K562 (cell line): ENCODE measurements around the gene TRPM4. TPM values are rescaled to one million over a fixed set of nuclear protein-coding genes. Genes with fewer than 3 reads are reported as not detected.
A peak's percentile ranks its signal among the peaks of the same experiment; 100 is the strongest.
"Not testable (repeated sequence)": the region's sequence is repeated elsewhere in the genome, so short reads cannot be mapped to it uniquely, and the experiment has no call there.

Experiments used
- ATAC-seq: fragments of 200-7000 bp; cut with Tn5 transposase; 3 replicates; pipeline ENCODE4 v1.9.1; 2020; ENCODE audit warnings: moderate library complexity
- BruUV-seq: library from RNA; stranded (reverse); fragments of 400-500 nt; replicated peaks from 2 replicates; lab custom pipeline; 2021; lab: Mats Ljungman, UMichigan
- CTCF ChIA-PET: fragments of 300-600 bp; formaldehyde crosslinking; extraction: SDS; loops from one replicate; lab custom pipeline; 2021; ENCODE audit warnings: low intra/inter-chr PET ratio; lab: Yijun Ruan, JAX
- POLR2A ChIA-PET: fragments of 300-600, 350-650 bp; sonication (Branson Sonifier 250); formaldehyde crosslinking; extraction: SDS; loops from one replicate; lab custom pipeline; 2021; ENCODE audit warnings: antibody characterized with exemption, inconsistent platforms; lab: Yijun Ruan, JAX
- DNase-seq, 4 experiments: peaks; one replicate each; pipeline versions ENCODE4 v3.0.0 to v3.0.0-alpha.2; 2011 to 2018; ENCODE audit warnings: low spot score in 3 of 4, mixed read lengths in 3 of 4; ENCODE audit errors: extremely low read depth in 1 of 4
- FAIRE-seq: peaks from 2 replicates; lab custom pipeline; 2011; peaks lifted over from hg19 to GRCh38; lab: Jason Lieb, UNC
- H2AFZ ChIP-seq: 2 replicates; pipeline ENCODE4 v1.6.0; 2011; ENCODE audit warnings: low read depth, low read length, control low read depth, inconsistent platforms
- H3K27ac ChIP-seq: fragments of 200-600 bp; 3 replicates; pipeline ENCODE4 v1.8.0; 2011; ENCODE audit warnings: low read depth, mild to moderate bottlenecking, control low read depth, inconsistent platforms, low read length, moderate library complexity, mixed read lengths; ENCODE audit errors: extremely low read depth
- H3K27me3 ChIP-seq, 2 experiments: fragments of 300-600 bp in 1 of 2; 2 replicates in 1 of 2; 3 replicates in 1 of 2; pipeline versions ENCODE4 v1.6.0 to v1.8.0; 2011; ENCODE audit warnings: inconsistent platforms in 2 of 2, low read length in 2 of 2, mild to moderate bottlenecking in 1 of 2, mixed read lengths in 1 of 2, moderate library complexity in 1 of 2; ENCODE audit not compliant: control insufficient read depth in 2 of 2, insufficient read depth in 2 of 2
- H3K36me3 ChIP-seq: fragments of 300-600 bp; 3 replicates; pipeline ENCODE4 v1.8.0; 2011; ENCODE audit warnings: mild to moderate bottlenecking, low read length, inconsistent platforms; ENCODE audit not compliant: control insufficient read depth, insufficient read depth
- H3K4me1 ChIP-seq, 2 experiments: fragments of 200-600 bp in 1 of 2; replicated peaks in 1 of 2; 2 replicates in 1 of 2; 3 replicates in 1 of 2; pipeline versions ENCODE4 v1.5.1 to v1.8.0; 2011; ENCODE audit warnings: inconsistent platforms in 2 of 2, low read length in 2 of 2, mild to moderate bottlenecking in 1 of 2, mixed read lengths in 1 of 2, moderate library complexity in 1 of 2; ENCODE audit not compliant: control insufficient read depth in 2 of 2, insufficient read depth in 2 of 2
- H3K4me2 ChIP-seq: 2 replicates; pipeline ENCODE4 v1.6.1; 2011; ENCODE audit warnings: low read length, control low read depth, inconsistent platforms, mixed read lengths; ENCODE audit not compliant: insufficient read depth
- H3K4me3 ChIP-seq: fragments of 200-600 bp; sonication (generic), shearing (Covaris generic); 2 replicates; pipeline ENCODE4 v1.5.1; 2016; ENCODE audit warnings: control low read depth, inconsistent platforms
- H3K79me2 ChIP-seq: fragments of 200-600 bp; 3 replicates; pipeline ENCODE4 v1.8.0; 2011; ENCODE audit warnings: low read length, inconsistent platforms; ENCODE audit not compliant: control insufficient read depth, insufficient read depth
- H3K9ac ChIP-seq, 2 experiments: 2 replicates each; pipeline versions ENCODE4 v1.6.0 to v1.6.1; 2011; ENCODE audit warnings: low read depth in 2 of 2, low read length in 2 of 2, control low read depth in 1 of 2, inconsistent platforms in 1 of 2, mild to moderate bottlenecking in 1 of 2, mixed read lengths in 1 of 2; ENCODE audit not compliant: insufficient read depth in 1 of 2
- H3K9me1 ChIP-seq: one replicate; pipeline ENCODE4 v1.6.0; 2011; ENCODE audit warnings: inconsistent platforms, mild to moderate bottlenecking, low read length, moderate library complexity; ENCODE audit not compliant: control insufficient read depth, insufficient read depth
- H3K9me3 ChIP-seq: replicated peaks from 2 replicates; pipeline ENCODE4 v1.5.1; 2011; ENCODE audit warnings: low read depth, low read length, inconsistent platforms; ENCODE audit not compliant: control insufficient read depth, insufficient read depth
- H4K20me1 ChIP-seq: replicated peaks from 2 replicates; pipeline ENCODE4 v1.6.1; 2011; ENCODE audit warnings: low read length, inconsistent platforms, mixed read lengths; ENCODE audit not compliant: control insufficient read depth, insufficient read depth
- JUNB ChIP-seq: fragments of 450-650 bp; formaldehyde crosslinking; conservative IDR thresholded peaks from 2 replicates; pipeline ENCODE4 v1.4.0; 2020; ENCODE audit warnings: mild to moderate bottlenecking
- SUPT5H ChIP-seq: fragments of 450-650 bp; IDR thresholded peaks from 2 replicates; pipeline ENCODE4 v1.6.1; 2016
- WGBS: fragments of 100-300 bp; shearing (Covaris generic); methylation state at CpG from one replicate; pipeline ENCODE4 v1.1.6; 2016; ENCODE audit warnings: low coverage, mixed read lengths; ENCODE audit not compliant: insufficient coverage; ENCODE audit errors: missing lambda C conversion rate; 5-methylcytosine and 5-hydroxymethylcytosine counted together
- in situ Hi-C: fragments of 300-500 bp; cut with MboI; formaldehyde crosslinking; loops from 4 replicates; pipeline ENCODE4 v1.15.0; 2018; ENCODE audit warnings: inconsistent platforms, mixed read lengths
- intact Hi-C: fragments of 100-400 bp; cut with micrococcal nuclease; formaldehyde crosslinking; loops from 2 replicates; pipeline ENCODE4 v1.14.2; 2022
- polyA plus RNA-seq, 8 experiments: library from polyadenylated mRNA; depleted of rRNA in 4 of 8; stranded (reverse) in 5 of 8; unstranded in 3 of 8; fragments of >200 nt; fragmentation: Nextera tagmentation in 2 of 8; fragmentation: Illumina TruSeq in 1 of 8; extraction: Ambion mirVana in 2 of 8; extraction: Trizol in 1 of 8; gene quantifications; 2 replicates each; pipeline versions ENCODE4 v1.2.1 to v1.2.3, GENCODE V29; 2011 to 2014; ENCODE audit warnings: inconsistent platforms in 1 of 8, missing spikeins in 1 of 8
- total RNA-seq, 7 experiments: library from RNA; depleted of rRNA in 6 of 7; stranded (reverse); fragments of >200 nt in 6 of 7; fragmentation: Illumina TruSeq in 2 of 7; extraction: Trizol in 2 of 7; gene quantifications; 2 replicates each; pipeline versions ENCODE4 v1.2.1 to v1.2.3, GENCODE V29; 2011 to 2021; ENCODE audit warnings: low replicate concordance in 1 of 7
- TF ChIP-seq, protein P1 (sequence below): sonication (generic); formaldehyde crosslinking; IDR thresholded peaks from 2 replicates; pipeline ENCODE4 v1.8.1; 2023; ENCODE audit warnings: mild to moderate bottlenecking, missing genetic modification reagents

TRPM4 gene
- total and polyA plus RNA-seq, 9 of the 15 experiments (the other 6 are each of a cell fraction or from before 2014, with no cell fraction given): 6.5 to 45.4 (median 15.2) TPM

DNA sequence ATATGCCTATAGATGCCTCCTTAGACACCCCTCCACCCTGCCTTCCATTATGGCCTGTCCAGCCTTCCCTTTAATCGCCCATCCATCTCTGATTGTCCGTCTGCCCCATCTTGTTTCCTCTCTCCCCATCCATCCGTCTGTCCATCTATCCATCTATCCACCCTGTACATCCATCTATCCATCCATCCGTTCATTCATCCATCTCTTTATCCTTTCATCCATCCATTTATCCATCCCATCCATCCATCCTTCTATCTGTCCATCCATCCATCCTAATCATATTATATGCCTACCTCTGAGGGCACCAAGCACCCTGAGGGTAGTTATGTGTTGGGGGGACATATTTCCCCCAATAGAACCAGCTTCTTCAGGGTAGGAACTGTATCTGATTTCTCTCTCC, 23.1 kb downstream of the TRPM4 start:
- 54% methylated on average over 4 of the region's 4 CpGs for WGBS
- Histone ChIP-seq H3K27me3 (no peaks in the 10 kb centered on the region), H3K36me3 (peaks cover 26% of the 10 kb centered on the region; the same call in 2 of the 3 replicates), H3K9me1 (no peaks in the 10 kb centered on the region), H3K79me2 (no peaks in the 10 kb centered on the region), H3K27ac (no peak overlapping the region), H3K4me3 (no peak overlapping the region), H3K9ac (no peak overlapping the region), H3K9me3 (peaks cover 4% of the 10 kb centered on the region), H3K4me1 (no peaks in the 10 kb centered on the region; a peak in 1 of 5 replicates), H3K4me2 (no peak overlapping the region), H2AFZ (no peak overlapping the region), H4K20me1 (no peaks in the 10 kb centered on the region)
- in situ Hi-C loops (no loop called here), intact Hi-C loops (no loop called here)
- no TSS peak for BruUV-seq
- no peak for ATAC-seq
- no peak for DNase-seq
- TF ChIP-seq SUPT5H: 0 out of 2 replicates have a peak, but pooled peaks have one; percentile 32
- TF ChIP-seq JUNB: no peak
- POLR2A ChIA-PET: interaction anchor here (0.5 to 1.0 kb wide), 2 partner anchors 13 to 112 kb away, joined by 4 read pairs; no protein-coding TSS in a partner anchor
- FAIRE-seq: no peak
- CTCF ChIA-PET: no interaction called here

DNA sequence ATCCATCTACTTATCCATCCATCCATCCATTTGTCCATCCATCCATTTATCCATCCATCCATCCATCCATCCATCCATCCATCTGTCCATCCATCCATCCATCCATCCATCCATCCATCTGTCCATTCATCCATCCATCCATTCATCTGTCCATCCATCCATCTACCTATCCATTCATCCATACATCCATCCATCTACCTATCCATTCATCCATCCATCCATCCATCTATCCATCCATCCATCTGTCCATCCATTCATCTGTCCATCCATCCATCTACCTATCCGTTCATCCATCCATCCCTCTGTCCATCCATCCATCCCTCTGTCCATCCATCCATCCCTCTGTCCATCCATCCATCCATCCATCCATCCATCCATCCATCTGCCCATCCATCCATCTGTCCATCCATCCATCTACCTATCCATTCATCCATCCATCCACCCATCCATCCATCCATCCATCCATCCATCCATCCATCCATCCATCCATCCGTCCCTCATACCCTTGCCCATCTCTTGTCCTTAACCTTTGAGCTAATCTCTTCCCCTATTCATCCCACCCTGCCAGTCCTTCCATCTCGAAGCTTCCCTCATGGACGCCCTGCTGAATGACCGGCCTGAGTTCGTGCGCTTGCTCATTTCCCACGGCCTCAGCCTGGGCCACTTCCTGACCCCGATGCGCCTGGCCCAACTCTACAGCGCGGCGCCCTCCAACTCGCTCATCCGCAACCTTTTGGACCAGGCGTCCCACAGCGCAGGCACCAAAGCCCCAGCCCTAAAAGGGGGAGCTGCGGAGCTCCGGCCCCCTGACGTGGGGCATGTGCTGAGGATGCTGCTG, 24.6 kb downstream of the TRPM4 start:
- POLR2A ChIA-PET: interaction anchor here (1.1 kb wide), 1 partner anchor 9 kb away, joined by 3 read pairs; no protein-coding TSS in a partner anchor
- H3K27me3 ChIP-seq, FAIRE-seq, H3K4me2 ChIP-seq, H3K9ac ChIP-seq, DNase-seq, ATAC-seq, in situ Hi-C loops, BruUV-seq, H3K79me2 ChIP-seq, H2AFZ ChIP-seq, H3K27ac ChIP-seq, H4K20me1 ChIP-seq, CTCF ChIA-PET, H3K9me3 ChIP-seq, H3K4me1 ChIP-seq, H3K9me1 ChIP-seq, H3K4me3 ChIP-seq, intact Hi-C loops: not testable (repeated sequence)
- peaks cover 31% of the 10 kb centered on the region; the same call in 2 of the 3 replicates for H3K36me3 ChIP-seq
- WGBS: 95% methylated on average over 13 of the region's 20 CpGs
- TF ChIP-seq, protein P1, sequence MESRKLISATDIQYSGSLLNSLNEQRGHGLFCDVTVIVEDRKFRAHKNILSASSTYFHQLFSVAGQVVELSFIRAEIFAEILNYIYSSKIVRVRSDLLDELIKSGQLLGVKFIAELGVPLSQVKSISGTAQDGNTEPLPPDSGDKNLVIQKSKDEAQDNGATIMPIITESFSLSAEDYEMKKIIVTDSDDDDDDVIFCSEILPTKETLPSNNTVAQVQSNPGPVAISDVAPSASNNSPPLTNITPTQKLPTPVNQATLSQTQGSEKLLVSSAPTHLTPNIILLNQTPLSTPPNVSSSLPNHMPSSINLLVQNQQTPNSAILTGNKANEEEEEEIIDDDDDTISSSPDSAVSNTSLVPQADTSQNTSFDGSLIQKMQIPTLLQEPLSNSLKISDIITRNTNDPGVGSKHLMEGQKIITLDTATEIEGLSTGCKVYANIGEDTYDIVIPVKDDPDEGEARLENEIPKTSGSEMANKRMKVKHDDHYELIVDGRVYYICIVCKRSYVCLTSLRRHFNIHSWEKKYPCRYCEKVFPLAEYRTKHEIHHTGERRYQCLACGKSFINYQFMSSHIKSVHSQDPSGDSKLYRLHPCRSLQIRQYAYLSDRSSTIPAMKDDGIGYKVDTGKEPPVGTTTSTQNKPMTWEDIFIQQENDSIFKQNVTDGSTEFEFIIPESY (CRISPR knock-in tag): peak; percentile 56; the same call in 1 of the 2 replicates
